GM12892 (cell line): ENCODE data around the gene GATB.

Experiments
- POLR2A ChIP-seq: IDR thresholded peaks from 2 replicates; pipeline ENCODE4 v1.6.1; 2011; ENCODE audit warnings: low read depth, low read length, control low read depth
- POLR2AphosphoS5 ChIP-seq: IDR thresholded peaks from 2 replicates; pipeline ENCODE4 v1.6.1; 2011; ENCODE audit warnings: low read depth, low read length, control low read depth

DNA sequence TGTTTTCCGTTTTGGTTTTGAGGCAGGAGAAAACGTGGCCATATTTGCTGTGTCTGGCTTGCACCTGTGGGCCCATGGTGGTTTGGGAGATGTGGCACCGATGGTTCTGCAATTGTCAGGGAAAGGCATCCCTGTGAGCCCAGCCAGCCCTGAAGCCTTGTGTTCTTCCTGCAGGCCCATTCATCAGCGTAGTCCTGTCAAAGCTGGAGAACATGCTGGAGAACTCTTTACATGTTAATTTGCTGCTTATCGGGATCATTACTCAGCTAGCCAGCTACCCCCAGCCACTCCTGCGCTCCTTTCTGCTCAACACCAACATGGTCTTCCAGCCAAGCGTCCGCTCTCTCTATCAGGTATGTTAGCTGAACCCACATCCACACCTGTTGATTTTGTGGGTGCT, 104.7 kb downstream of the GATB start:
- TF ChIP-seq POLR2AphosphoS5 = no peak
- no peak for TF ChIP-seq POLR2A
